Lung (tissue), 12 donors: ENCODE data around the gene C9orf78. TPM values are rescaled to one million over a fixed set of nuclear protein-coding genes. Genes with fewer than 3 reads are reported as not detected.
A peak's percentile ranks its signal among the peaks of the same experiment; 100 is the strongest.

Experiments used
- ATAC-seq: fragments of 200-7000 bp; cut with Tn5 transposase; one replicate; pipeline ENCODE4 v1.9.1; 2020; ENCODE audit warnings: moderate number of reproducible peaks; ENCODE audit not compliant: insufficient read depth, low FRiP score
- DNase-seq, 3 donors: peaks; one replicate each; pipeline ENCODE4 v3.0.0-alpha.2; 2013 to 2017
- H3K27ac ChIP-seq, 2 donors: one replicate each; pipeline ENCODE4 v1.5.1; 2013; ENCODE audit warnings: mild to moderate bottlenecking in 2 of 2, moderate library complexity in 2 of 2, control low read depth in 1 of 2, inconsistent platforms in 1 of 2, low read depth in 1 of 2, low read length in 1 of 2
- H3K27me3 ChIP-seq, 3 donors: one replicate each; pipeline ENCODE4 v1.5.1; 2013; ENCODE audit warnings: low read length in 2 of 3; ENCODE audit not compliant: control insufficient read depth in 3 of 3, insufficient read depth in 3 of 3
- H3K36me3 ChIP-seq, 4 donors: one replicate each; pipeline ENCODE4 v1.5.1; 2013; ENCODE audit warnings: low read length in 4 of 4, mild to moderate bottlenecking in 1 of 4, moderate library complexity in 1 of 4; ENCODE audit not compliant: control insufficient read depth in 4 of 4, insufficient read depth in 4 of 4
- H3K4me1 ChIP-seq, 5 donors: one replicate each; pipeline ENCODE4 v1.5.1; 2013; ENCODE audit warnings: low read length in 5 of 5, mild to moderate bottlenecking in 2 of 5, moderate library complexity in 1 of 5; ENCODE audit not compliant: control insufficient read depth in 5 of 5, insufficient read depth in 5 of 5
- H3K4me3 ChIP-seq: one replicate; pipeline ENCODE4 v1.5.1; 2013; ENCODE audit warnings: mild to moderate bottlenecking, control low read depth, moderate library complexity
- H3K9ac ChIP-seq, 2 donors: one replicate each; pipeline ENCODE4 v1.5.1; 2013; ENCODE audit warnings: low read length in 2 of 2, control low read depth in 1 of 2; ENCODE audit not compliant: insufficient read depth in 1 of 2
- H3K9me3 ChIP-seq, 4 donors: one replicate each; pipeline ENCODE4 v1.5.1; 2013; ENCODE audit warnings: low read length in 3 of 4, mild to moderate bottlenecking in 1 of 4, moderate library complexity in 1 of 4; ENCODE audit not compliant: control insufficient read depth in 4 of 4, insufficient read depth in 3 of 4
- WGBS, 2 donors: extraction: QIAGEN DNeasy Blood & Tissue Kit; methylation state at CpG; one replicate each; pipeline ENCODE4 v1.1.7; 2013; 5-methylcytosine and 5-hydroxymethylcytosine counted together
- polyA plus RNA-seq, 2 donors: library from polyadenylated mRNA; stranded (reverse); fragments of 200-250 nt; gene quantifications; one replicate each; pipeline ENCODE4 v1.2.1, GENCODE V29; 2013
- total RNA-seq, 2 donors: library from RNA; depleted of rRNA in 1 of 2; stranded (reverse); fragments of >200 nt in 1 of 2; gene quantifications; one replicate each; pipeline ENCODE4 v1.2.1, GENCODE V29; 2014 to 2021
- TF ChIP-seq, protein P1 (sequence below): IDR thresholded peaks from 2 replicates; pipeline ENCODE4 v1.5.1; 2012; ENCODE audit warnings: mild to moderate bottlenecking; ENCODE audit errors: control extremely low read depth, extremely low read depth
- donor health status: control.
- donor health status: control.
- donor health status: Bipolar disorder and iron deficiency.
- donor health status: healthy.
- donor health status: DM: yes; HTN: yes; CAD: no.

Gene C9orf78
- total and polyA plus RNA-seq, 4 donors, result 28.3 to 57.9 (median 35.7) TPM

DNA sequence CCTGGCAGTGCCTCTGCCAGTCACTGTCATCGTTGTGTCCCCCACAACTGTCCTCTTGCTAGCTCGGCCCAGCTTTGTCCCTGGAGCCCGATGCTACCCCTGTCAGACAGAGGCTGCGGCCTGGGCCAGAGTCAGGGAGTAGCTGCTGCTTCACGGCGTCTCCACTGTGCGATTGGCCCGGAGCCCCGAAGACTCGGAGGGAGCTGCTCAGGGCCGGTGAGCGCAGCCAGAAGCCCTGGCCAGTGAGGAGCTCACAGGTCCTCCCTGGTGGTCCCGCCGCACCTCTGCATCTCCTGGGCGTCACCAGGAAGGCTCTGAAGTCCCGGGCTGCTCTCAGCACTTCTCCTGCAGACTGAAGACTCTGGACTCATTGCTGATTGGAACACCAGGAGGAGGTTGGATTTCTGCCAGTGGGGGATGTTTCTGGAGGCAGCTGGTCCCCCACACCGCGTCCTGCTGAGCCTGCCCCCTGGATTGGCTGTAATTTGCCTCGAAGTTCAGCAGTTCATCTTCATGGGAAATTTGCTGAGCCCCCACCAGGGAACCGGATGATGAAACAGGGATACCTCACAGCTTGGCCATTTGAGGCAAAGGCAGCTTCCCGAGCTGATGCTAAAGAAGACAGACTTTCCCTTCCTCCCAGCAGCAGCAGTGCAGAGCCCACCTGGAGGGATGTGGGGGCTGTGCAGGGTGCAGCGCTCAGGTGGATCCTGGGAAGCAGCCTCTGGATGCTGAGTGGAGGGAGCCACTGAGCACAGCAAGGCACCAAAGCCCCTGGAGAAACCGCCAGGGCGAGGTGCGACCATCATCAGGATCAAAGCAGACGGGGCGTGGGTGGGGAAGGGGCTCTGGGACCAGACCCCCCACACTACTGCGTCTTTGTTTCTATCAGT is 45.8 kb upstream of the C9orf78 start:
- H3K36me3 ChIP-seq, result peaks cover 6 to 31% (median 7%) of the 10 kb centered on the region in 4 donors
- no peak overlapping the region for H3K9ac ChIP-seq
- no peaks in the 10 kb centered on the region for H3K9me3 ChIP-seq
- DNase-seq (peak; percentile 79 to 86 (median 81)), ATAC-seq (no peak)
- 85 to 86% methylated on average over 28 of the region's 28 CpGs for WGBS, 2 donors
- H3K4me1 ChIP-seq, result peaks cover 2 to 31% (median 5%) of the 10 kb centered on the region in 5 donors
- TF ChIP-seq, protein P1, sequence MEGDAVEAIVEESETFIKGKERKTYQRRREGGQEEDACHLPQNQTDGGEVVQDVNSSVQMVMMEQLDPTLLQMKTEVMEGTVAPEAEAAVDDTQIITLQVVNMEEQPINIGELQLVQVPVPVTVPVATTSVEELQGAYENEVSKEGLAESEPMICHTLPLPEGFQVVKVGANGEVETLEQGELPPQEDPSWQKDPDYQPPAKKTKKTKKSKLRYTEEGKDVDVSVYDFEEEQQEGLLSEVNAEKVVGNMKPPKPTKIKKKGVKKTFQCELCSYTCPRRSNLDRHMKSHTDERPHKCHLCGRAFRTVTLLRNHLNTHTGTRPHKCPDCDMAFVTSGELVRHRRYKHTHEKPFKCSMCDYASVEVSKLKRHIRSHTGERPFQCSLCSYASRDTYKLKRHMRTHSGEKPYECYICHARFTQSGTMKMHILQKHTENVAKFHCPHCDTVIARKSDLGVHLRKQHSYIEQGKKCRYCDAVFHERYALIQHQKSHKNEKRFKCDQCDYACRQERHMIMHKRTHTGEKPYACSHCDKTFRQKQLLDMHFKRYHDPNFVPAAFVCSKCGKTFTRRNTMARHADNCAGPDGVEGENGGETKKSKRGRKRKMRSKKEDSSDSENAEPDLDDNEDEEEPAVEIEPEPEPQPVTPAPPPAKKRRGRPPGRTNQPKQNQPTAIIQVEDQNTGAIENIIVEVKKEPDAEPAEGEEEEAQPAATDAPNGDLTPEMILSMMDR, result no peak
- no peak overlapping the region for H3K4me3 ChIP-seq
- H3K27ac ChIP-seq, result no peak overlapping the region
- no peaks in the 10 kb centered on the region for H3K27me3 ChIP-seq

DNA sequence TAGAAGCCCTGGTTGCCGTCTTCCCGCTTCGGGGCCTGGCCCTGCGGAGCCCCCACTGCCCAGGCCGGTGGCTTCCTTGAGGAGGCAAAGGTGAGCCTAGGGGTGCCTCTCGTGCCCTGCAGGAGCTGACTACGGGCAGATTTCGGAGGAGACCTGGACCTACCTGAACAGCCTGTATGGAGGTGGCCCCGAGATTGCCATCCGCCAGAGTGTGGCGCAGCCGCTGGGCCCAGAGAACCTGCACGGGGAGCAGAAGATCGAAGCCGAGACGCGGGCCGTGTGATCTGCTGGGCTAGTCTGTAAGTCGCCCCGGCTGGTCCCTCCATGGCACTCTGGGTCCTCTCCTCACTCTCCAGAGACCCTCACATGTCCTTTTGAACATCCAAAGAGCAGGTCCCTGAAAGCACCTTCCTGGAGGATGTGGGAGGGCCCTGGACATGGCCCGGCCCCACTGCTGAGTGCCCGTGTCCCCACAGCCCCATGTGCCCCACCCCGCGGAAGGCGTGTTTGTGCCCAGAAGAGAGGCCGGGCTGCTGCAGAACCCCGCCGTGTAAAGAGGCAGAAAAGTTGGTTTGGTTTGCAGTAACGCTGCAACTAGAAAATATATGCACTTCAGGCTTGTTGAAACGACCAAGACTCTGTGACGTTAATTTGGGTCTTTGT is 45.0 kb upstream of the C9orf78 start:
- ATAC-seq (no peak), DNase-seq (no peak)
- Histone ChIP-seq H3K27me3 (no peaks in the 10 kb centered on the region), H3K36me3 (peaks cover 6 to 38% (median 13%) of the 10 kb centered on the region in 4 donors), H3K4me3 (no peak overlapping the region), H3K4me1 (peaks cover 2 to 26% (median 4%) of the 10 kb centered on the region in 5 donors), H3K27ac (no peak overlapping the region), H3K9me3 (no peaks in the 10 kb centered on the region), H3K9ac (no peak overlapping the region)
- TF ChIP-seq, protein P1, result no peak
- 94 to 95% methylated on average over 31 of the region's 31 CpGs for WGBS, 2 donors

DNA sequence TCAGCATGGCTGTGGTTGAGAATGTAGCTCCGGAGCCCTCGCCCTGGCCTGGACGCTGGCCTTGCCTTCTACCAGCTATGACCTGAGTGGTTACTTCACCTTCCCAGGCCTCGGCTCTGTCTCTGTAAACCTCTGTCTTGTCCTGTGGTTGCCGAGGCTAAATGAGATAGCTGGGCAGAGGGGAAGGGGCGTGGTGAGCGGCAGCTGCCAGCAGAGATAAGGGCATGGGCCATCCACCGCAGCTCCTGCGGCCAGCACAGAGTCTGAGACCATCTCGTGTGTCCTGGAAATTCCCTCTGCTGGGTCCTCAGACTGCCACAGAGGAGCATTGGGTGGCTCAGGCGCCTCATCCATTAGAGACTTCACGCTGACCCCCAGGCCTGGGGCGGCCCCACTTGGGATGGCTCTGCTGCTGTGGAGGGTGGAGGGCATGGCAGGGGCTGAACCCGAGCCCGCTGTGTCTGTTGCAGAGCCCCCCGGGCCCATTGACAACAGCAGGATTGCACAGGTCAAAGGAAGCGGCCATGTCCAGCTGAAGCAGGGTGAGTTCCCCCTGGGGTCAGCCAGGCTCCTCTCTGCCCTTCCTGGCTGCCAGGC is 44.1 kb upstream of the C9orf78 start:
- Histone ChIP-seq H3K9me3 (no peaks in the 10 kb centered on the region), H3K36me3 (peaks cover 6 to 48% (median 20%) of the 10 kb centered on the region in 4 donors), H3K4me3 (no peak overlapping the region), H3K9ac (no peak overlapping the region), H3K27ac (no peak overlapping the region), H3K27me3 (no peaks in the 10 kb centered on the region), H3K4me1 (peaks cover 0 to 18% (median 4%) of the 10 kb centered on the region in 5 donors)
- TF ChIP-seq, protein P1, result no peak
- WGBS, 2 donors, result 66 to 83% methylated on average over 17 of the region's 17 CpGs
- DNase-seq (peak in 1 of 3 donors; percentile 36), ATAC-seq (no peak)
